22Rv1 (cell line): ENCODE data around the gene IGFL3.

Experiments
- H3K27ac ChIP-seq: fragments of 450-650 bp; 2 replicates; pipeline ENCODE4 v1.5.1; 2017
- ZFX ChIP-seq: fragments of 450-650 bp; IDR thresholded peaks from 2 replicates; pipeline ENCODE4 v1.6.1; 2017; ENCODE audit warnings: antibody characterized with exemption, borderline replicate concordance
- TF ChIP-seq, protein P1 (sequence below): fragments of 450-650 bp; IDR thresholded peaks from 2 replicates; pipeline ENCODE4 v1.5.1; 2017; ENCODE audit warnings: mild to moderate bottlenecking

Gene IGFL3

DNA sequence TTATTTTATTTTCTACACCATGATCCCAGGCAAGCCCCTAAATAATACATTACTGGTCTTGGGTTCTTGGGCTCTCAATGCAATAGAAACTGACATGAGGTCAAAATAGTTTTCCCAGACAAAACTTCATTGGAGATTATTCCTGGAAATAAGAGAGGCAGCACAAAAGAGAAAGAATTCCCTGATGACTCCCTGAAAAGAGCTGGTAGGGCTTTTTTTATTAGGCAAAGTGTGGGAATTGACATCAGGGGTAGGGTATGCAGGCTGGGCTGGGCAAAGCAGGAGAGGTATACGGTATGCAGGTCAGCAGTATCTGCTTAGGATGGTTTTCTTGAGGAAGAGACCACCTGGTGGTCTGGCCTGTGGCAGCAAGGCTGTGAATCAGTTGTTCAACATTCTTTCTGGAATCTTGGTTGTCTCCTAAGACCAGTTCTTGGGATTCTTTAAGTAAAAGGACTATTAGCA is 9.3 kb upstream of the IGFL3 start:
- peak overlapping the region; percentile 51 for H3K27ac ChIP-seq
- no peak for TF ChIP-seq ZFX
- TF ChIP-seq, protein P1, sequence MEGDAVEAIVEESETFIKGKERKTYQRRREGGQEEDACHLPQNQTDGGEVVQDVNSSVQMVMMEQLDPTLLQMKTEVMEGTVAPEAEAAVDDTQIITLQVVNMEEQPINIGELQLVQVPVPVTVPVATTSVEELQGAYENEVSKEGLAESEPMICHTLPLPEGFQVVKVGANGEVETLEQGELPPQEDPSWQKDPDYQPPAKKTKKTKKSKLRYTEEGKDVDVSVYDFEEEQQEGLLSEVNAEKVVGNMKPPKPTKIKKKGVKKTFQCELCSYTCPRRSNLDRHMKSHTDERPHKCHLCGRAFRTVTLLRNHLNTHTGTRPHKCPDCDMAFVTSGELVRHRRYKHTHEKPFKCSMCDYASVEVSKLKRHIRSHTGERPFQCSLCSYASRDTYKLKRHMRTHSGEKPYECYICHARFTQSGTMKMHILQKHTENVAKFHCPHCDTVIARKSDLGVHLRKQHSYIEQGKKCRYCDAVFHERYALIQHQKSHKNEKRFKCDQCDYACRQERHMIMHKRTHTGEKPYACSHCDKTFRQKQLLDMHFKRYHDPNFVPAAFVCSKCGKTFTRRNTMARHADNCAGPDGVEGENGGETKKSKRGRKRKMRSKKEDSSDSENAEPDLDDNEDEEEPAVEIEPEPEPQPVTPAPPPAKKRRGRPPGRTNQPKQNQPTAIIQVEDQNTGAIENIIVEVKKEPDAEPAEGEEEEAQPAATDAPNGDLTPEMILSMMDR: no peak

GRCh38 chr19:46133101-46133627 is 8.7 kb upstream of the IGFL3 start:
- TF ChIP-seq ZFX: no peak
- TF ChIP-seq, protein P1: no peak
- H3K27ac ChIP-seq: peak overlapping the region; percentile 51

GRCh38 chr19:46132508-46133100 is 8.1 kb upstream of the IGFL3 start:
- TF ChIP-seq, protein P1: no peak
- TF ChIP-seq ZFX: no peak
- peak overlapping the region; percentile 51 for H3K27ac ChIP-seq

GRCh38 chr19:46131485-46132143 is 7.1 kb upstream of the IGFL3 start:
- no peak for TF ChIP-seq ZFX
- TF ChIP-seq, protein P1: no peak
- no peak overlapping the region for H3K27ac ChIP-seq

GRCh38 chr19:46126086-46126580 is 1.6 kb upstream of the IGFL3 start:
- TF ChIP-seq, protein P1: no peak
- TF ChIP-seq ZFX: no peak
- H3K27ac ChIP-seq: no peak overlapping the region

DNA sequence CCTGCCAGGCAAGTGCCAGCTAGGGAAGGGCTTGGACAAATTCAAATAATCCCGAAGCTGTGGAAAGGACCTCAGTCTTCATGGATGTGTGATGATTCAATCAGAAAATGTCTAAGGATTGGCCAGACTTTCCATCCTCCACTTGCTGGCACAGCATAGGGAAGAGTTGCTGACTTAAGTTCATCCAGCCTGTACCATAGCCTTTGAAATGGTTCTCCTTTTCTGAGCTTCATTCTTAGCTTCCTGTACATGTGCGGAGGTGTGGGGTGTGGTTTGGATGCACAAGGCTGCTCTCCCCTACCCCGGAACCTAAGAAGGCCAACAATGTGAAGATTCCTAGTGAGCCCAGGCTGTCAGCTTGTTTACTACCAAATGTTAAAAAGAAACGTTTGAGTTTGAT is 959 bp upstream of the IGFL3 start:
- no peak overlapping the region for H3K27ac ChIP-seq
- TF ChIP-seq ZFX: no peak
- TF ChIP-seq, protein P1: no peak

- H3K27ac ChIP-seq: no peak overlapping the region
- TF ChIP-seq, protein P1: no peak
- no peak for TF ChIP-seq ZFX
Observed at GRCh38 chr19:46118136-46118535, 6.4 kb downstream of the IGFL3 start.
